MG63 (cell line): ENCODE measurements around the gene IQCN. TPM values are rescaled to one million over a fixed set of nuclear protein-coding genes. Genes with fewer than 3 reads are reported as not detected.

Experiments used
- DNase-seq: peaks from one replicate; pipeline ENCODE4 v3.0.0-alpha.2; 2020
- H3K27me3 ChIP-seq: fragments of 250-450 bp; sonication (Bioruptor Pico); 2 replicates; pipeline ENCODE4 v1.5.1; 2020; ENCODE audit warnings: mild to moderate bottlenecking, moderate library complexity
- H3K36me3 ChIP-seq: fragments of 250-450 bp; sonication (Bioruptor Pico); 2 replicates; pipeline ENCODE4 v1.5.1; 2020; ENCODE audit warnings: mild to moderate bottlenecking, moderate library complexity
- H3K4me3 ChIP-seq: fragments of 250-450 bp; sonication (Bioruptor Pico); 2 replicates; pipeline ENCODE4 v1.5.1; 2020; ENCODE audit warnings: mild to moderate bottlenecking, moderate library complexity
- H3K9me3 ChIP-seq: fragments of 250-450 bp; sonication (Bioruptor Pico); 2 replicates; pipeline ENCODE4 v1.5.1; 2020; ENCODE audit warnings: mild to moderate bottlenecking, moderate library complexity
- total RNA-seq: library from RNA; depleted of rRNA; stranded (reverse); fragments of >200 nt; shearing (Covaris generic); gene quantifications from 2 replicates; pipeline ENCODE4 v1.2.3, GENCODE V29; 2014; ENCODE audit warnings: low replicate concordance

The IQCN gene
- total RNA-seq, 1 experiment from 2014 or later: 0.03 TPM

- Histone ChIP-seq H3K9me3 (no peaks in the 10 kb centered on the region; the same call in 1 of the 2 replicates), H3K27me3 (no peaks in the 10 kb centered on the region), H3K4me3 (no peak overlapping the region), H3K36me3 (no peaks in the 10 kb centered on the region)
- DNase-seq: no peak
These were observed 18.8 kb upstream of the IQCN start for GRCh38 chr19:18292810-18293641.

DNA sequence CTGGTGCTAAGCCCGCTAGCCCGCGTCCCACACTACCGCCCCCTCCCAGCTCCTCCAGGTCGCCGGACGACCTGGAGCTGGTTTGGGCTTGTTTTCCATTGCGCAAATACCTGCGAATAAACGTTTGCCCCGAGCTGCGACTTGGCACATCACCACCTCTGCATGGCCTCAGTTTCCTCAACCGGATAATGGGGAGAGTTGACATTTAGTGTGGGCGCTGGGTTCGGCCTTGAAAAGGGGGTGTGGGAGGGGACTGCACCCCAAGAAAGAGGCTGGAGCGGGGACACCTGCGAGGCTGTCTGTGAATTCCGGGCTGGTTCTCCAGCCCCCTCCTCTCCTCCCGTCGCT lies 18.2 kb upstream of the IQCN start:
- Histone ChIP-seq H3K4me3 (peak overlapping the region; percentile 7; the same call in 1 of the 2 replicates), H3K9me3 (no peaks in the 10 kb centered on the region; the same call in 1 of the 2 replicates), H3K27me3 (no peaks in the 10 kb centered on the region), H3K36me3 (no peaks in the 10 kb centered on the region)
- no peak for DNase-seq

DNA sequence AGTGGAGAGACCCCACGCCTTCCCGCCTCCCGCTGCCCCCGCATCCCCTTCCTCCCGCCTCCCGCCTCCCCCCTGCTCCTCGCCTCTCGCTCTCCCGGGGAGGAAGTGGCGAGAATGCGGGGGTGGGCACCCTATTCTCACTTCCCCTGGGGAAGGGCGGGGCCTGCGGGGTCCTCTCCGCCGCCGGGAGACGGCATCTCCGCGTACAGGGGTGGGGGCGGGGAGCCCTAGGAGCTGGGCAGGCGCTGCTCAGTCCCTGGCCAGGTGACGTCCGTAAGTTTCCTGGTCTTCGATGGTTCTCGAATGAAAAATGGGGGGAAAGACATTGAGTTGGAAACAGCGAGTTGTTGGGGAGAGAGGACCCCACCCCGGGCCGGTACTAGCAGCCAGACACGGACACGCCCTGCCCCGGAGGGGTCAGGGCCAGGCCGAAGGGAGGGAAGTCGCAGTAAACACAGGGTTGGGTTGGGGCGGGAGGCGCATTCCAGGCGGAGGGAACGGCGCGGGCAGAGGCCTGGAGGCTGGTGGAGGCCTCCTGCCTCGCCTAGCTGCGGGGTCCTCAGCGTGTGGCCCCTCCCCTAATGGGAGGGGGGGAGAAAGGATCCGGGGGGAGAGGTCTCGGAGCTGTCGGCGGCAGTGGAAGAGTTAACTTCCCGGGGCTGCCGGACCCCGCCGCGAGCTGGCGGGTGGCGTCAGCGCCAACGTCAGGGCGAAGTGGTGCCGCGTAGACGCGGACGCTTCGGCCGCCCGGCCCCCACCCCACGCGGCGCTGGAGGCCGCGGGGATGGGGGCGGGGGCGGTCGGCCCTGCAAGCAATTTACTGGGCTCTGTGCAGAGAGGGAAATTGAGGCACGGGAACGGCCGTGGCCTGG lies 17.6 kb upstream of the IQCN start:
- DNase-seq: peak; percentile 67
- H3K4me3 ChIP-seq: peak overlapping the region; percentile 7; the same call in 1 of the 2 replicates
- H3K36me3 ChIP-seq: no peaks in the 10 kb centered on the region
- no peaks in the 10 kb centered on the region; the same call in 1 of the 2 replicates for H3K9me3 ChIP-seq
- no peaks in the 10 kb centered on the region for H3K27me3 ChIP-seq

GRCh38 chr19:18291019-18291524 lies 16.8 kb upstream of the IQCN start:
- Histone ChIP-seq H3K4me3 (no peak overlapping the region), H3K36me3 (no peaks in the 10 kb centered on the region), H3K27me3 (no peaks in the 10 kb centered on the region), H3K9me3 (no peaks in the 10 kb centered on the region; the same call in 1 of the 2 replicates)
- no peak for DNase-seq

GRCh38 chr19:18290302-18291018 lies 16.2 kb upstream of the IQCN start:
- H3K27me3 ChIP-seq: no peaks in the 10 kb centered on the region
- H3K4me3 ChIP-seq: no peak overlapping the region
- no peaks in the 10 kb centered on the region for H3K9me3 ChIP-seq
- H3K36me3 ChIP-seq: no peaks in the 10 kb centered on the region
- no peak for DNase-seq

DNA sequence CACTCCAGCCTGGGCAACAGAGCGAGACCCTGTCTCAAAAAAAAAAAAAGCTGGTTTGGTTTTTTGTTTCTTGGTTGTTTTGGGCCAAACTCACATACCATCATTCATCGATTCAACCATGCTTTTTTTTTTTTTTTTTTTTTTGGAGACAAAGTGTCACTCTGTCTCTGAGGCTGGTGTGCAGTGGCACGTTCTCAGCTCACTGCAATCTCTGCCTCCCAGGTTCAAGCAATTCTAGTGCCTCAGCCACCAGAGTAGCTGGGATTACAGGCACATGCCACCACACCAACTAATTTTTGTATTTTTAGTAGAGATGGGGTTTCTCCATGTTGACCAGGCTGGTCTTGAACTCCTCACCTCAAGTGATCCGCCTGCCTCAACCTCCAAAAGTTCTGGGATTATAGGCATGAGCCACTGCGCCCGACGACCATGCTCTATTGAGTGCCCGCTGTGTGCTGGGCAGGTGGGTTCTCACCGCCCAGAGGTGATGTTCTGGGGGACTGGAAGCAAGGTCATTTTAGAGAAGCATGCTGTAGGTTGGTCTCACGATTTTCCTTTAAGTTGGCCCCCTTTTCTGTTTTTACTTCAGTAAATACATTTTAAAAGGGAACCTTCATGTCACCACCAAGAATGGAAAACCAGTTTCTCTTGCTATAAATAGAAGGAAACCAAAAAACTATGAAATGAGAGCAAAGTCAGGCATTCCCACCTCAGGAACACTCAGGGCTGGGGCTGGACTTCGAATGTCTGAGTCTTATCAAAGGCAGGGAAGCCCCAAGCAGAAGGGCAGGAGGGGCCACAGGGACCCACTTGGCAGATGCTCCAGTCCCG lies 15.4 kb upstream of the IQCN start:
- no peaks in the 10 kb centered on the region for H3K9me3 ChIP-seq
- no peaks in the 10 kb centered on the region for H3K36me3 ChIP-seq
- DNase-seq: no peak
- H3K27me3 ChIP-seq: no peaks in the 10 kb centered on the region
- no peak overlapping the region for H3K4me3 ChIP-seq

DNA sequence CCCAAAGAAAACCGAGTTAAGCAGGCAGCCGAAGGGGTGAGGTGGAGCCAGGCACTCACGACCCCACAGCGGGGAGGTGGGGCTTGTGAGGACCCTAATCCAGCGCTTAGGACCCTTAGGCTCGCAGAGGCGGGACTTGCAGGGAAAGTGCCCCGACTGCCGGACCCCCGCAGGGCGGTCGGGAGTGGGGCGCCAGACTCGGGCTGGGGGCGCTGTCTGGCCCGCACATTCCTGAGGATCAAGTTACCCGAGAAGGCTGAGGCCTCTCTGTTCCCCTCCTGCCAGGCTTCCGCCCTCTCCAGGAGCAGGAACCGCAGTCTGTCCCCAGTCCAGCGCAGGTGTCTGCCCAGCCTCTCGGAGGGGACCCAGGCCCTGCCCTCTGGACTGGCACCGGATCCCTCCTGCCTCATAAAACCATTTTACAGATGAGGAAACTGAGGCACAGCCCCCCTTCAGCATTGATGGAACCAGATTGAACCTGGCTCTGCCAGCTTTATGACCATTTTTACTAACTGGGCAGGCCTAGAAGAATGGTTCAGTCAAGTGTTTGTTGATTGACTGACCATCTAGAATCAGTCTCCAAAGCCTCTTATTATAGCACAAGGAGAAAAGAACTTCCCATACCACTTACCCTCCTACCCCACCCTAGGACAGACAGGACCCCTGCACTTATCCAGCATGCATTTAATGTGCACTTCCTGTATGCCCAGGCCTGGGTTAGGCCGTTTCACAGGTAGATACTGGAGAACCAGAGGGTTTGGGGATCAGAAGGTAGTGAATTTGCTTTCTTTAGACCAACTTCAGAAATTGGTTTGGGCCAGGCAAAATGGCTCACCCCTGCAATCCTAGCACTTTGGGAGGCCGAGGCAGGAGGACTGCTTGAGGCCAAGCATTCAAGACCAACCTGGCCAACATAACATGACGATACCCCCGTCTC lies 13.9 kb upstream of the IQCN start:
- H3K9me3 ChIP-seq: no peaks in the 10 kb centered on the region
- H3K4me3 ChIP-seq: no peak overlapping the region
- no peaks in the 10 kb centered on the region for H3K27me3 ChIP-seq
- no peaks in the 10 kb centered on the region for H3K36me3 ChIP-seq
- no peak for DNase-seq

GRCh38 chr19:18286973-18287635 lies 12.9 kb upstream of the IQCN start:
- no peak overlapping the region for H3K4me3 ChIP-seq
- DNase-seq: no peak
- H3K36me3 ChIP-seq: no peaks in the 10 kb centered on the region
- no peaks in the 10 kb centered on the region for H3K9me3 ChIP-seq
- H3K27me3 ChIP-seq: no peaks in the 10 kb centered on the region

- Histone ChIP-seq H3K9me3 (no peaks in the 10 kb centered on the region), H3K36me3 (peaks cover 5% of the 10 kb centered on the region; the same call in 1 of the 2 replicates), H3K27me3 (no peaks in the 10 kb centered on the region), H3K4me3 (no peak overlapping the region)
- no peak for DNase-seq
These were observed 10.6 kb upstream of the IQCN start for GRCh38 chr19:18284712-18285360.

DNA sequence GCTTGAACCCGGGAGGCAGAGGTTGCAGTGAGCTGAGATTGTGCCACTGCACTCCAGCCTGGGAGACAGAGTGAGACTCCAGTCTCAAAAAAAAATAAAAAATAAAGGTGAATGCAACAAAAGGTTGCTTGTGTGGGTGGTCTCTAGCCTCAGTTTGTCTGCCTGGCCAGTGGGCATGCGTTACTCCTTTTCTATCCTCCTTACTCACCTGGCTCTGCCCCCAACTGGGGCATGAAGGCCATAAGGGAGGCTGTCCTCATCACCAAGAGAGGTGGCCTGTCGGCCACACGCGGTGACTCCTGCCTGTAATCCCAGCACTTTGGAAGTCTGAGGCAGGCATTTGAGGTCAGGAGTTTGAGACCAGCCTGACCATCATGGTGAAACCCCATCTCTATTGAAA lies 9.1 kb upstream of the IQCN start:
- DNase-seq: no peak
- no peaks in the 10 kb centered on the region for H3K27me3 ChIP-seq
- H3K4me3 ChIP-seq: no peak overlapping the region
- peaks cover 15% of the 10 kb centered on the region for H3K36me3 ChIP-seq
- no peaks in the 10 kb centered on the region for H3K9me3 ChIP-seq

GRCh38 chr19:18282788-18283141 lies 8.5 kb upstream of the IQCN start:
- Histone ChIP-seq H3K4me3 (no peak overlapping the region; the same call in 1 of the 2 replicates), H3K9me3 (no peaks in the 10 kb centered on the region), H3K36me3 (peaks cover 20% of the 10 kb centered on the region), H3K27me3 (no peaks in the 10 kb centered on the region)
- no peak for DNase-seq

DNA sequence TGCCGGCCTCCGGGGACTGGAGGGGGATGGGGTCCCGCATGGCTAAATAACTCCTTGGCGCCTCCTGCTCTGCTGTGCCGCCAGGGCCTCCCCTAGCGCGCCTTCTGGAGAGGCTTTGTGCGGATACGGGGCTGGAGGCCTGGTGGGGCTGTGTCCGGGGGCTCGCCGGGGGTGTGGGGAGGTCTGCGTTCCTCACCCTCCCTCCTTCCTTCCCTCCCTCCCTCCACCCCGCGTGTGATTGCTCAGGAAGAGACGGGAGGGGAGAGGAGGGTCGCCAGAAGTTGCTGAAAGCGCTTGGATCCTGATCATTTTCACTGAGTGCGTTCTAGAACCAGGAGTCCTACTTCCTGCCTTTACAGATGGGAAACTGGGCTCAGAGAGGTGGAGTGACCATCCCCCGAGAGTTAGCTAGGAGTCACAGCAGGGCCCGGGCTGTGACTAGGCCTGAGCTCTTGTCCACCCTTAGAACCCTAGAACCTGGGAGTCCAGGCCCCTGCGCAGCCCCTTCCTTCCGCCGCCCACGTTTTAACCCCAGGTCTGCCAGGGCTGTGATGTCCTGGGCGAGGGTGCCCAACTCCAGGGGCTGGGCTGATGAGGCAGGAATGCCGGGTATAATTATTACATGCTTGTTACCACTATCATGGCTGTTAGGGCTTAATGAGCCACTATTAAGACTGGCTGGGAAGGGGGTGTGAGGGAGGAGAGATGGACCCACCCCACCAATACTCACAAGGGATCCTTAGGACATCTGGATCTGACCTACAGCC lies 8.0 kb upstream of the IQCN start:
- H3K9me3 ChIP-seq: no peaks in the 10 kb centered on the region
- peaks cover 22% of the 10 kb centered on the region for H3K36me3 ChIP-seq
- H3K4me3 ChIP-seq: peak overlapping the region; percentile 49
- no peaks in the 10 kb centered on the region for H3K27me3 ChIP-seq
- DNase-seq: no peak

- peaks cover 22% of the 10 kb centered on the region for H3K36me3 ChIP-seq
- DNase-seq: peak; percentile 99
These were observed 7.1 kb upstream of the IQCN start, which contains the start of gene JUND for GRCh38 chr19:18281082-18282020. Gene JUND (minus strand): TSS chr19:18281622. CDS start chr19:18281484, 138 bp downstream.

More at GRCh38 chr19:18281082-18282020, 7.1 kb upstream of the IQCN start, which contains the start of gene JUND:
- Histone ChIP-seq H3K9me3 (no peaks in the 10 kb centered on the region), H3K27me3 (no peaks in the 10 kb centered on the region), H3K4me3 (peak within 1 kb of the TSS; percentile 96)
